Renal cortical epithelial cell (primary cell): ENCODE data around the gene SORBS1. TPM values are rescaled to one million over a fixed set of nuclear protein-coding genes. Genes with fewer than 3 reads are reported as not detected.

Experiments used
- DNase-seq: peaks from one replicate; pipeline ENCODE4 v3.0.0-alpha.2; 2011; ENCODE audit warnings: low read depth
- total RNA-seq: library from RNA; depleted of rRNA; stranded (reverse); fragments of >200 nt; gene quantifications from 2 replicates; pipeline ENCODE4 v1.2.3, GENCODE V29; 2014

The SORBS1 gene
- total RNA-seq, 1 donor from 2014 or later: 9.8 TPM

GRCh38 chr10:95513941-95514392, 47.2 kb downstream of the SORBS1 start:
- DNase-seq: peak; percentile 93

GRCh38 chr10:95513008-95513589, 48.1 kb downstream of the SORBS1 start:
- no peak for DNase-seq

- DNase-seq: no peak
These were observed 49.9 kb downstream of the SORBS1 start for GRCh38 chr10:95511314-95511713.

GRCh38 chr10:95509251-95509650, 51.9 kb downstream of the SORBS1 start:
- no peak for DNase-seq

- no peak for DNase-seq
These were observed 52.4 kb downstream of the SORBS1 start for GRCh38 chr10:95508730-95509129.

- DNase-seq: no peak
These were observed 55.0 kb downstream of the SORBS1 start for GRCh38 chr10:95506056-95506737.

GRCh38 chr10:95505641-95506040, 55.5 kb downstream of the SORBS1 start:
- no peak for DNase-seq

GRCh38 chr10:95505084-95505610, 56.0 kb downstream of the SORBS1 start:
- no peak for DNase-seq

GRCh38 chr10:95504246-95504691, 56.9 kb downstream of the SORBS1 start:
- DNase-seq: no peak

GRCh38 chr10:95503526-95503925, 57.6 kb downstream of the SORBS1 start:
- DNase-seq: no peak

- peak; percentile 61 for DNase-seq
These were observed 58.2 kb downstream of the SORBS1 start for GRCh38 chr10:95503001-95503400.

- no peak for DNase-seq
These were observed 58.8 kb downstream of the SORBS1 start for GRCh38 chr10:95502377-95502776.

- no peak for DNase-seq
These were observed 59.7 kb downstream of the SORBS1 start for GRCh38 chr10:95501203-95502094.

GRCh38 chr10:95500649-95501048, 60.5 kb downstream of the SORBS1 start:
- DNase-seq: no peak

GRCh38 chr10:95500097-95500496, 61.1 kb downstream of the SORBS1 start:
- no peak for DNase-seq

GRCh38 chr10:95499482-95499989, 61.6 kb downstream of the SORBS1 start:
- DNase-seq: no peak

GRCh38 chr10:95496951-95497350, 64.2 kb downstream of the SORBS1 start:
- no peak for DNase-seq

- DNase-seq: no peak
These were observed 64.8 kb downstream of the SORBS1 start for GRCh38 chr10:95496246-95496911.

- no peak for DNase-seq
These were observed 67.3 kb downstream of the SORBS1 start for GRCh38 chr10:95493862-95494261.

GRCh38 chr10:95487994-95488393, 73.2 kb downstream of the SORBS1 start:
- no peak for DNase-seq

GRCh38 chr10:95485056-95485844, 75.9 kb downstream of the SORBS1 start:
- no peak for DNase-seq
